ENCODE measurements around the gene ELL. TPM values are rescaled to one million over a fixed set of nuclear protein-coding genes. Genes with fewer than 3 reads are reported as not detected.
A peak's percentile ranks its signal among the peaks of the same experiment; 100 is the strongest.

Gene ELL
- total RNA-seq, 1 donor from 2014 or later: 16.0 TPM

DNA sequence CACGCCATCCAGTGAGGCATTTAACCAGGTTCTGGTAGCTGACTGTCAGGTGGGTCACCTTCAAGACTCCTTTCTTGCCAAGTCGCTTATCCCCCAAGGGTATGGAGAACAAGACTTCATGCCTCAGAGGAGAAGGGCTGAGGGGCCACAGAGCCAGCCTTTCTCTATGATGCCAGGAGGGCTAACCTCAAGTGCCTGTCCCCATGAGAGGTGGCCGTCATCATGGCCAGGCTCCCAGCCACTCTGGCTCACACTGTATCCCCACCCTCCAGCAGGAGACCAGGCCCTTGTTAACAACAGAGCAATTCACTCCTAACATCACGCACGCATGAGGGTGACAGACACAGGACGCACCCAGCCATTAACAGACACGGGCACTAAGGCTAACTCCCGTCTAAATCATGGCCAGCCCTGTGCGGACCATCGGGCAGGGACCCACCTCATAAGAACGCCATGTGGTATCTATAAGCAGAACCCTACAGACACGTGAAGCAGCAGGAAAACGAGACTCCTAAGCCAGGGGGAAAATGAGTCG lies 45.3 kb downstream of the ELL start:
- TF ChIP-seq, protein P1, sequence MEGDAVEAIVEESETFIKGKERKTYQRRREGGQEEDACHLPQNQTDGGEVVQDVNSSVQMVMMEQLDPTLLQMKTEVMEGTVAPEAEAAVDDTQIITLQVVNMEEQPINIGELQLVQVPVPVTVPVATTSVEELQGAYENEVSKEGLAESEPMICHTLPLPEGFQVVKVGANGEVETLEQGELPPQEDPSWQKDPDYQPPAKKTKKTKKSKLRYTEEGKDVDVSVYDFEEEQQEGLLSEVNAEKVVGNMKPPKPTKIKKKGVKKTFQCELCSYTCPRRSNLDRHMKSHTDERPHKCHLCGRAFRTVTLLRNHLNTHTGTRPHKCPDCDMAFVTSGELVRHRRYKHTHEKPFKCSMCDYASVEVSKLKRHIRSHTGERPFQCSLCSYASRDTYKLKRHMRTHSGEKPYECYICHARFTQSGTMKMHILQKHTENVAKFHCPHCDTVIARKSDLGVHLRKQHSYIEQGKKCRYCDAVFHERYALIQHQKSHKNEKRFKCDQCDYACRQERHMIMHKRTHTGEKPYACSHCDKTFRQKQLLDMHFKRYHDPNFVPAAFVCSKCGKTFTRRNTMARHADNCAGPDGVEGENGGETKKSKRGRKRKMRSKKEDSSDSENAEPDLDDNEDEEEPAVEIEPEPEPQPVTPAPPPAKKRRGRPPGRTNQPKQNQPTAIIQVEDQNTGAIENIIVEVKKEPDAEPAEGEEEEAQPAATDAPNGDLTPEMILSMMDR (IDR thresholded peaks at IDR 0.05; ENCODE audit: insufficient read depth, low read depth, low read length): no peak
- TF ChIP-seq EZH2 (IDR thresholded peaks at IDR 0.05; ENCODE audit: insufficient read depth, low read length): no peak
- peaks cover 96% of the 10 kb centered on the region for H4K20me1 ChIP-seq (ENCODE audit: insufficient read depth, low read length)
- no peak overlapping the region for H3K4me3 ChIP-seq (ENCODE audit: insufficient read depth, low read depth, low read length)
- no peak overlapping the region for H3K4me2 ChIP-seq (ENCODE audit: low read length)
- no peak overlapping the region for H3K27ac ChIP-seq (ENCODE audit: low read depth, low read length)
- no peaks in the 10 kb centered on the region for H3K9me3 ChIP-seq (ENCODE audit: insufficient read depth, low read depth, low read length)
- H3K4me1 Mint-ChIP-seq (ENCODE audit: low read depth, unreplicated experiment): peaks cover 24% of the 10 kb centered on the region
- no peak overlapping the region for H3K9ac ChIP-seq (ENCODE audit: low read length)
- no peak overlapping the region for H3K4me3 Mint-ChIP-seq (ENCODE audit: unreplicated experiment)
- no peaks in the 10 kb centered on the region for H3K27me3 Mint-ChIP-seq (ENCODE audit: low read depth, unreplicated experiment)
- FAIRE-seq (no peak), DNase-seq (ENCODE audit: low read depth) (no peak)
- peaks cover 87% of the 10 kb centered on the region for H3K79me2 ChIP-seq (ENCODE audit: insufficient read depth, low read length)
- no peaks in the 10 kb centered on the region for H3K27me3 ChIP-seq (ENCODE audit: insufficient read depth, low read length)
- no peaks in the 10 kb centered on the region for H3K36me3 ChIP-seq (ENCODE audit: insufficient read depth, low read length)
- H3K36me3 Mint-ChIP-seq (ENCODE audit: low read depth, unreplicated experiment): peaks cover 2% of the 10 kb centered on the region
- peaks cover 30% of the 10 kb centered on the region for H3K4me1 ChIP-seq (ENCODE audit: insufficient read depth, low read length)
- H3K9me3 Mint-ChIP-seq (ENCODE audit: unreplicated experiment): no peaks in the 10 kb centered on the region
- peak overlapping the region; percentile 5 for H3K27ac Mint-ChIP-seq (ENCODE audit: unreplicated experiment)
- H2AFZ ChIP-seq (ENCODE audit: low read depth, low read length): no peak overlapping the region

GRCh38 chr19:18475762-18476331 lies 46.0 kb downstream of the ELL start:
- Histone ChIP-seq H2AFZ (ENCODE audit: low read depth, low read length) (no peak overlapping the region), H3K27me3 (ENCODE audit: insufficient read depth, low read length) (no peaks in the 10 kb centered on the region), H3K79me2 (ENCODE audit: insufficient read depth, low read length) (peaks cover 80% of the 10 kb centered on the region), H3K27ac (ENCODE audit: low read depth, low read length) (no peak overlapping the region), H3K4me2 (ENCODE audit: low read length) (no peak overlapping the region), H3K4me1 (ENCODE audit: insufficient read depth, low read length) (peaks cover 24% of the 10 kb centered on the region), H4K20me1 (ENCODE audit: insufficient read depth, low read length) (peaks cover 96% of the 10 kb centered on the region), H3K4me3 (ENCODE audit: insufficient read depth, low read depth, low read length) (no peak overlapping the region), H3K9me3 (ENCODE audit: insufficient read depth, low read depth, low read length) (no peaks in the 10 kb centered on the region), H3K36me3 (ENCODE audit: insufficient read depth, low read length) (no peaks in the 10 kb centered on the region), H3K9ac (ENCODE audit: low read length) (no peak overlapping the region)
- H3K36me3 Mint-ChIP-seq (ENCODE audit: low read depth, unreplicated experiment): peaks cover 2% of the 10 kb centered on the region
- TF ChIP-seq, protein P1 (IDR thresholded peaks at IDR 0.05; ENCODE audit: insufficient read depth, low read depth, low read length): no peak
- TF ChIP-seq EZH2 (IDR thresholded peaks at IDR 0.05; ENCODE audit: insufficient read depth, low read length): no peak
- H3K27me3 Mint-ChIP-seq (ENCODE audit: low read depth, unreplicated experiment): no peaks in the 10 kb centered on the region
- H3K4me1 Mint-ChIP-seq (ENCODE audit: low read depth, unreplicated experiment): peaks cover 22% of the 10 kb centered on the region
- FAIRE-seq (no peak), DNase-seq (ENCODE audit: low read depth) (no peak)
- no peak overlapping the region for H3K4me3 Mint-ChIP-seq (ENCODE audit: unreplicated experiment)
- H3K27ac Mint-ChIP-seq (ENCODE audit: unreplicated experiment): no peak overlapping the region
- no peaks in the 10 kb centered on the region for H3K9me3 Mint-ChIP-seq (ENCODE audit: unreplicated experiment)

GRCh38 chr19:18475004-18475453 lies 46.8 kb downstream of the ELL start:
- H3K27ac Mint-ChIP-seq (ENCODE audit: unreplicated experiment): no peak overlapping the region
- H3K36me3 Mint-ChIP-seq (ENCODE audit: low read depth, unreplicated experiment): peaks cover 4% of the 10 kb centered on the region
- peaks cover 19% of the 10 kb centered on the region for H3K4me1 Mint-ChIP-seq (ENCODE audit: low read depth, unreplicated experiment)
- TF ChIP-seq, protein P1 (IDR thresholded peaks at IDR 0.05; ENCODE audit: insufficient read depth, low read depth, low read length): no peak
- TF ChIP-seq EZH2 (IDR thresholded peaks at IDR 0.05; ENCODE audit: insufficient read depth, low read length): no peak
- no peak overlapping the region for H3K4me3 ChIP-seq (ENCODE audit: insufficient read depth, low read depth, low read length)
- no peak overlapping the region for H3K4me3 Mint-ChIP-seq (ENCODE audit: unreplicated experiment)
- H3K4me1 ChIP-seq (ENCODE audit: insufficient read depth, low read length): peaks cover 16% of the 10 kb centered on the region
- H3K27me3 ChIP-seq (ENCODE audit: insufficient read depth, low read length): no peaks in the 10 kb centered on the region
- H3K79me2 ChIP-seq (ENCODE audit: insufficient read depth, low read length): peaks cover 74% of the 10 kb centered on the region
- H4K20me1 ChIP-seq (ENCODE audit: insufficient read depth, low read length): peaks cover 96% of the 10 kb centered on the region
- H2AFZ ChIP-seq (ENCODE audit: low read depth, low read length): no peak overlapping the region
- no peak overlapping the region for H3K9ac ChIP-seq (ENCODE audit: low read length)
- H3K9me3 ChIP-seq (ENCODE audit: insufficient read depth, low read depth, low read length): no peaks in the 10 kb centered on the region
- H3K27ac ChIP-seq (ENCODE audit: low read depth, low read length): no peak overlapping the region
- DNase-seq (ENCODE audit: low read depth): no peak
- no peak for FAIRE-seq
- H3K36me3 ChIP-seq (ENCODE audit: insufficient read depth, low read length): peaks cover 3% of the 10 kb centered on the region
- H3K27me3 Mint-ChIP-seq (ENCODE audit: low read depth, unreplicated experiment): no peaks in the 10 kb centered on the region
- no peak overlapping the region for H3K4me2 ChIP-seq (ENCODE audit: low read length)
- H3K9me3 Mint-ChIP-seq (ENCODE audit: unreplicated experiment): no peaks in the 10 kb centered on the region
